Measurements from ENCODE around the gene TPO. TPM values are rescaled to one million over a fixed set of nuclear protein-coding genes. Genes with fewer than 3 reads are reported as not detected.

The TPO gene
- total RNA-seq, 1 donor from 2014 or later, result not detected

DNA sequence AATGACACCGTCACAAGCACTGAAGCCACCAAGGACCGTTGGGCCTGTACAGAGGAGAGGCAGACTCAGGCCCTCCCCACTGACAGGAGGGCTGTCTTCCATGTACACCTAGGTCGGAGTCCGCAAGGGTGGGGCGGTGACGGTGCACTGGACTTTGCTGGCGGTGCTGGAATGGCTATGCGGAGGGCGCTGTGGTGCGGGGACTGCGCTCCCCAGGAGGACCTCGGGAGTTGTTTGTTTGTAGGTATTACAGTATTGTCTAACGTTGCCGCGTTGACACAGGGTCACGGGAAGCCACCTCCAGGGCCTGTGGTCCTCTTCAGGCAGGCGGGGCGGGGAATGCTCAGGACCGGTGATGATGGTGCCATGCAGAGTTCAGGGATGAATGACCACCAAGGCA is 126.2 kb downstream of the TPO start:
- no peak overlapping the region for H3K27ac Mint-ChIP-seq
- H3K4me3 Mint-ChIP-seq, result no peak overlapping the region
- TF ChIP-seq, protein P1, sequence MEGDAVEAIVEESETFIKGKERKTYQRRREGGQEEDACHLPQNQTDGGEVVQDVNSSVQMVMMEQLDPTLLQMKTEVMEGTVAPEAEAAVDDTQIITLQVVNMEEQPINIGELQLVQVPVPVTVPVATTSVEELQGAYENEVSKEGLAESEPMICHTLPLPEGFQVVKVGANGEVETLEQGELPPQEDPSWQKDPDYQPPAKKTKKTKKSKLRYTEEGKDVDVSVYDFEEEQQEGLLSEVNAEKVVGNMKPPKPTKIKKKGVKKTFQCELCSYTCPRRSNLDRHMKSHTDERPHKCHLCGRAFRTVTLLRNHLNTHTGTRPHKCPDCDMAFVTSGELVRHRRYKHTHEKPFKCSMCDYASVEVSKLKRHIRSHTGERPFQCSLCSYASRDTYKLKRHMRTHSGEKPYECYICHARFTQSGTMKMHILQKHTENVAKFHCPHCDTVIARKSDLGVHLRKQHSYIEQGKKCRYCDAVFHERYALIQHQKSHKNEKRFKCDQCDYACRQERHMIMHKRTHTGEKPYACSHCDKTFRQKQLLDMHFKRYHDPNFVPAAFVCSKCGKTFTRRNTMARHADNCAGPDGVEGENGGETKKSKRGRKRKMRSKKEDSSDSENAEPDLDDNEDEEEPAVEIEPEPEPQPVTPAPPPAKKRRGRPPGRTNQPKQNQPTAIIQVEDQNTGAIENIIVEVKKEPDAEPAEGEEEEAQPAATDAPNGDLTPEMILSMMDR (IDR thresholded peaks at IDR 0.05; ENCODE audit: unreplicated experiment), result no peak
- H3K27me3 Mint-ChIP-seq (ENCODE audit: low read depth), result peaks cover 4% of the 10 kb centered on the region
- H3K9me3 Mint-ChIP-seq, result no peaks in the 10 kb centered on the region
- H3K4me1 Mint-ChIP-seq, result peaks cover 10% of the 10 kb centered on the region
- DNase-seq (ENCODE audit: low spot score in 2 of 2, unreplicated experiment in 2 of 2), result no peak
- H3K36me3 Mint-ChIP-seq, result no peaks in the 10 kb centered on the region

DNA sequence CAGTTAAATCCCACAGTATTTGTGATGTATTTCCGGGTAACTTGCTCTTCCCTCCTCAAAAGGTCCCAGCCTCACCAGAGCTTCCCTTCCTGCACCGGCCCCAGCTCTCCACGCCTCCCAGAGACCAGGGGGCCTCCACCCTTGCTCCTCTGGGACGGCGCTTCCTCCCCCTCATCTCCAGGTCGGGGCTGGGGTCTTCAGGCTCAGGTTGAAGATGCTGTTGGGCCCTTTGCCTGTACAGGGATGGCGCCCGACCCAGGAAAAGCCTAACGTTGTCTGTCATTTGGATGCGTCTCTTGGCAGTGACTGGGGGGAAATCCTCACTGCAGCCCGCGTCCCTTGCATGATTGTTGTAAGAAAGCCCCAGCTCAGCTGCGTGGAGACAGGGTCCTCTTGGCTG is 126.7 kb downstream of the TPO start:
- no peak for DNase-seq (ENCODE audit: low spot score in 2 of 2, unreplicated experiment in 2 of 2)
- Mint-ChIP-seq H3K27me3 (ENCODE audit: low read depth) (peaks cover 4% of the 10 kb centered on the region), H3K4me3 (no peak overlapping the region), H3K9me3 (no peaks in the 10 kb centered on the region), H3K36me3 (no peaks in the 10 kb centered on the region), H3K27ac (no peak overlapping the region), H3K4me1 (peaks cover 10% of the 10 kb centered on the region)
- TF ChIP-seq, protein P1 (IDR thresholded peaks at IDR 0.05; ENCODE audit: unreplicated experiment), result no peak

DNA sequence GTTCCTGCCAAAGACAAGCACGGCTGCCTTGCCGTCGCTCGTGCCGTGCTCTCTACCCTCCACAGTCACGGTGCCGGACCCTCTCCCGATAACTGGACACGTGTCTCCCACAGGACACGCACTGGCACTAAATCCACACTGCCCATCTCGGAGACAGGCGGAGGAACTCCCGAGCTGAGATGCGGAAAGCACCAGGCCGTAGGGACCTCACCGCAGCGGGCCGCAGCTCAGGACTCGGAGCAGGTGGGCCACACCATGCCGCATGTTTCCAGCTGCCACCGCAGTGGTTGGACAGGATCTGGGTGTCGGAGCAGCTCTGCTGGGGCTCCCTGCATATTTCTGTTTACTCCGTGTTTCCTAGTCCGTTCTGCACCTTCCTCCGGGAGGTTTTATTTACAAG is 127.2 kb downstream of the TPO start:
- Mint-ChIP-seq H3K36me3 (no peaks in the 10 kb centered on the region), H3K27me3 (ENCODE audit: low read depth) (peaks cover 4% of the 10 kb centered on the region), H3K9me3 (no peaks in the 10 kb centered on the region), H3K27ac (no peak overlapping the region), H3K4me1 (peaks cover 10% of the 10 kb centered on the region), H3K4me3 (no peak overlapping the region)
- TF ChIP-seq, protein P1 (IDR thresholded peaks at IDR 0.05; ENCODE audit: unreplicated experiment), result no peak
- DNase-seq (ENCODE audit: low spot score in 2 of 2, unreplicated experiment in 2 of 2), result no peak

DNA sequence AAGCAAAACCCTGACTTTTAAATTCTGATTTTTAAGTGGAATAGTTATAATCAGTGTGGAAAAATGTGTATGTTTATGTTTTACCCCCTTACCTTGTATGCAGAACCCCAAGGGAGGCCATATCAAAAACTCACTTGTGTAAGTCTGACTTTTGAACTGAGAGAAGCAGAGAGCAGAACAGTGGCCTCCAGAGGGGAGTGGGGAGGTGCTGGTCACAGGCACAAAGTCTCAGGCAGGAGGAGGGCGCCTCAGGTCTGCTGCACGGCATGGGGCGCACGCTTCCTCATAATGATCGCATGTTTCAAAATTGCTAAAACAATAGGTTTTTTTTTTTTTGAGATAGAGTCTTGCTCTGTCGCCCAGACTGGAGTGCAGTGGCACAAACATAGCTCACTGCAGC is 127.8 kb downstream of the TPO start:
- TF ChIP-seq, protein P1 (IDR thresholded peaks at IDR 0.05; ENCODE audit: unreplicated experiment), result no peak
- peaks cover 10% of the 10 kb centered on the region for H3K4me1 Mint-ChIP-seq
- DNase-seq (ENCODE audit: low spot score in 2 of 2, unreplicated experiment in 2 of 2), result no peak
- no peaks in the 10 kb centered on the region for H3K9me3 Mint-ChIP-seq
- peaks cover 5% of the 10 kb centered on the region for H3K27me3 Mint-ChIP-seq (ENCODE audit: low read depth)
- H3K27ac Mint-ChIP-seq, result no peak overlapping the region
- no peaks in the 10 kb centered on the region for H3K36me3 Mint-ChIP-seq
- H3K4me3 Mint-ChIP-seq, result no peak overlapping the region

DNA sequence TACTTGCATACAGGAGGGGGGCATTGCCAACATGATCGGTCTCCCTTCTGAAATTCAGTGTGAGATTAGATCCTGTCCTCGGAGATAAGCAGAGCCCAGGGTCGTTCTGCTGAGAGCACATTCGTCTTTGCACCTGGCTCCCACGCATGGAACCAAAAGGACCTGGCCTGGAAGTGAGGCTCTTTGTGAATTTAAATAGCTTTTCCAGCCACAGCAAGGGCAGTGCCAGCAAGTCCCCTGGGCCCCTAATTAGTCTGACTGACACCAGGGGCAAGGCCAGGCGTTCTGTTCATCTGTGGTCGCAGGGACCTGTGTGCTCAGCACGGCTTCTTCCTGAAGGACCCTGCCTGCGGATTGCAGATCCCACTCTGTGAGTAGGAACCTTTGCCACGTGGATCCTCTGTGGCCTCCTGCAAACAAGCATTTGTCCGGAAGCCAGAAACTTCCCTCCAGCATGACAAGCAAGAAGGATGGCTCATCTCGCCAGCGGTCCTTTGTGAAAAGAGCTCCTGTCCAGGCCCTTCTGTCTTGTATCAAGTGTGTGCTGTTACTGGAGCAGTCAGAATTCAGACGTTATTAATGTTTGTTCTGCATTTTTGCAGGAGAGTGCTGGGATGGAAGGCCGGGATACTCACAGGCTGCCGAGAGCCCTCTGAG is 128.7 kb downstream of the TPO start:
- H3K36me3 Mint-ChIP-seq, result no peaks in the 10 kb centered on the region
- H3K27me3 Mint-ChIP-seq (ENCODE audit: low read depth), result peaks cover 14% of the 10 kb centered on the region
- H3K27ac Mint-ChIP-seq, result no peak overlapping the region
- DNase-seq (ENCODE audit: low spot score in 2 of 2, unreplicated experiment in 2 of 2), result no peak
- H3K9me3 Mint-ChIP-seq, result no peaks in the 10 kb centered on the region
- TF ChIP-seq, protein P1 (IDR thresholded peaks at IDR 0.05; ENCODE audit: unreplicated experiment), result no peak
- H3K4me3 Mint-ChIP-seq, result no peak overlapping the region
- H3K4me1 Mint-ChIP-seq, result peaks cover 10% of the 10 kb centered on the region

DNA sequence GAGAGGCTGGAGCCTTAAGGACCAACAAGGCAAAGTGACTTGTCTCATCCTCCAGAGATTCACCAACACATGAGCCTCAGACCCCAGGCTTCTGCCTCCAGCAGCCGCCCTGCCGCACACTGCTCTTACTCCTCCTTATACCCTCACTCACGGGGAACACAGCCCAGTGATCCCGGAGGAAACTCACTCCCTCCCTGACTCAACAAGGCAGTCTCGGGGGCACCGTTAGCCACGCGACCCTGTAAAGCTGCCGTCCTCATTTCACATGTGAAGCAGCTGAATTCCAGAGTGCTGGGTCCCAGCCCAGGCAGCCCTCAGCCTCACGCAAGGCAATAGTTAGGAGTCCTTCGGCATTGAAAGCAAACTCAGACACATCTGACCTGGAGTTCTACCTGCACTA is 129.7 kb downstream of the TPO start:
- H3K36me3 Mint-ChIP-seq, result no peaks in the 10 kb centered on the region
- H3K4me1 Mint-ChIP-seq, result peaks cover 10% of the 10 kb centered on the region
- peaks cover 20% of the 10 kb centered on the region for H3K27me3 Mint-ChIP-seq (ENCODE audit: low read depth)
- H3K4me3 Mint-ChIP-seq, result no peak overlapping the region
- no peaks in the 10 kb centered on the region for H3K9me3 Mint-ChIP-seq
- TF ChIP-seq, protein P1 (IDR thresholded peaks at IDR 0.05; ENCODE audit: unreplicated experiment), result no peak
- DNase-seq (ENCODE audit: low spot score in 2 of 2, unreplicated experiment in 2 of 2), result no peak
- H3K27ac Mint-ChIP-seq, result no peak overlapping the region
